Liver (tissue), 9 donors: ENCODE data around the gene KLHL14. TPM values are rescaled to one million over a fixed set of nuclear protein-coding genes. Genes with fewer than 3 reads are reported as not detected.

Experiments used
- DNase-seq: peaks from one replicate; pipeline ENCODE4 v3.0.0-alpha.2; 2017; ENCODE audit warnings: low spot score
- H3K27ac ChIP-seq, 2 donors: one replicate each; pipeline ENCODE4 v1.7.0; 2013; ENCODE audit warnings: inconsistent platforms in 2 of 2, low read length in 2 of 2, control low read depth in 1 of 2, low read depth in 1 of 2, mild to moderate bottlenecking in 1 of 2
- H3K27me3 ChIP-seq, 4 donors: one replicate each; pipeline versions ENCODE4 v1.6.1 to v1.7.0; 2013; ENCODE audit warnings: low read length in 3 of 4, inconsistent platforms in 1 of 4, mild to moderate bottlenecking in 1 of 4, moderate library complexity in 1 of 4; ENCODE audit not compliant: control insufficient read depth in 4 of 4, insufficient read depth in 4 of 4
- H3K36me3 ChIP-seq, 4 donors: one replicate each; pipeline versions ENCODE4 v1.6.1 to v1.7.0; 2013; ENCODE audit warnings: low read length in 3 of 4, mild to moderate bottlenecking in 3 of 4, low read depth in 1 of 4, moderate library complexity in 1 of 4; ENCODE audit not compliant: control insufficient read depth in 4 of 4, insufficient read depth in 3 of 4
- H3K4me1 ChIP-seq, 4 donors: one replicate each; pipeline versions ENCODE4 v1.6.1 to v1.7.0; 2013; ENCODE audit warnings: low read length in 3 of 4, mild to moderate bottlenecking in 3 of 4, moderate library complexity in 1 of 4; ENCODE audit not compliant: control insufficient read depth in 4 of 4, insufficient read depth in 4 of 4
- H3K4me3 ChIP-seq, 3 donors: one replicate each; pipeline versions ENCODE4 v1.6.1 to v1.7.0; 2013; ENCODE audit warnings: low read length in 3 of 3, control low read depth in 1 of 3, low read depth in 1 of 3, mild to moderate bottlenecking in 1 of 3
- H3K9ac ChIP-seq, 2 donors: one replicate each; pipeline ENCODE4 v1.7.0; 2013; ENCODE audit warnings: low read length in 2 of 2, mild to moderate bottlenecking in 2 of 2, moderate library complexity in 2 of 2, control low read depth in 1 of 2, low read depth in 1 of 2
- H3K9me3 ChIP-seq, 4 donors: one replicate each; pipeline versions ENCODE4 v1.6.1 to v1.7.0; 2013; ENCODE audit warnings: low read length in 3 of 4; ENCODE audit not compliant: control insufficient read depth in 4 of 4
- ATF3 ChIP-seq: IDR thresholded peaks from 2 replicates; pipeline ENCODE4 v1.6.1; 2016; ENCODE audit warnings: antibody characterized with exemption
- CTCF ChIP-seq: fragments of 150-350 bp; IDR thresholded peaks from 2 replicates; pipeline ENCODE4 v1.5.1; 2017; ENCODE audit warnings: improper control_type of control experiment, low read depth, low read length; ENCODE audit not compliant: missing input control
- EGR1 ChIP-seq, 2 donors: IDR thresholded peaks; 2 replicates each; pipeline ENCODE4 v1.6.1; 2016 to 2018; ENCODE audit warnings: antibody characterized with exemption in 2 of 2, low read depth in 2 of 2
- FOXA1 ChIP-seq: IDR thresholded peaks from 2 replicates; pipeline ENCODE4 v1.6.1; 2016; ENCODE audit warnings: antibody characterized with exemption
- FOXA2 ChIP-seq: IDR thresholded peaks from 2 replicates; pipeline ENCODE4 v1.6.1; 2016; ENCODE audit warnings: antibody characterized with exemption
- GABPA ChIP-seq, 2 donors: IDR thresholded peaks in 1 of 2; conservative IDR thresholded peaks in 1 of 2; 2 replicates each; pipeline ENCODE4 v1.6.1; 2016; ENCODE audit warnings: antibody characterized with exemption in 2 of 2, mild to moderate bottlenecking in 1 of 2, moderate library complexity in 1 of 2
- HNF4A ChIP-seq, 2 donors: conservative IDR thresholded peaks; 2 replicates each; pipeline ENCODE4 v1.6.1; 2016; ENCODE audit warnings: antibody characterized with exemption in 2 of 2, mild to moderate bottlenecking in 2 of 2
- HNF4G ChIP-seq: IDR thresholded peaks from 2 replicates; pipeline ENCODE4 v1.6.1; 2016; ENCODE audit warnings: antibody characterized with exemption
- JUND ChIP-seq, 2 donors: IDR thresholded peaks; 2 replicates each; pipeline ENCODE4 v1.6.1; 2016; ENCODE audit warnings: antibody characterized with exemption in 2 of 2
- MAX ChIP-seq: IDR thresholded peaks from 2 replicates; pipeline ENCODE4 v1.6.1; 2016; ENCODE audit warnings: antibody characterized with exemption
- NR2F2 ChIP-seq: IDR thresholded peaks from 2 replicates; pipeline ENCODE4 v1.6.1; 2016; ENCODE audit warnings: antibody characterized with exemption
- RAD21 ChIP-seq, 2 donors: IDR thresholded peaks; 2 replicates each; pipeline ENCODE4 v1.6.1; 2016; ENCODE audit warnings: antibody characterized with exemption in 2 of 2, mild to moderate bottlenecking in 2 of 2
- REST ChIP-seq: IDR thresholded peaks from 2 replicates; pipeline ENCODE4 v1.6.1; 2016; ENCODE audit warnings: antibody characterized with exemption, mild to moderate bottlenecking
- RXRA ChIP-seq, 2 donors: IDR thresholded peaks; 2 replicates each; pipeline ENCODE4 v1.6.1; 2017 to 2018; ENCODE audit warnings: antibody characterized with exemption in 2 of 2, mild to moderate bottlenecking in 1 of 2
- SP1 ChIP-seq: IDR thresholded peaks from 2 replicates; pipeline ENCODE4 v1.6.1; 2018; ENCODE audit warnings: antibody characterized with exemption, mild to moderate bottlenecking
- TAF1 ChIP-seq: conservative IDR thresholded peaks from 2 replicates; pipeline ENCODE4 v1.6.1; 2016; ENCODE audit warnings: antibody characterized with exemption, mild to moderate bottlenecking
- YY1 ChIP-seq: IDR thresholded peaks from 2 replicates; pipeline ENCODE4 v1.6.1; 2016; ENCODE audit warnings: antibody characterized with exemption, mild to moderate bottlenecking
- ZBTB33 ChIP-seq: IDR thresholded peaks from 2 replicates; pipeline ENCODE4 v1.6.1; 2016; ENCODE audit warnings: antibody characterized with exemption
- WGBS: extraction: QIAGEN DNeasy Blood & Tissue Kit; methylation state at CpG from one replicate; pipeline ENCODE4 v1.1.7; 2013; 5-methylcytosine and 5-hydroxymethylcytosine counted together
- polyA plus RNA-seq, 2 donors: library from polyadenylated mRNA; stranded (reverse) in 1 of 2; unstranded in 1 of 2; fragments of 200-250 nt in 1 of 2; fragments of >200 nt in 1 of 2; fragmentation: Nextera tagmentation in 1 of 2; extraction: Ambion mirVana in 1 of 2; gene quantifications; one replicate each; pipeline versions ENCODE4 v1.2.1 to v1.2.3, GENCODE V29; 2013 to 2015
- total RNA-seq, 2 donors: library from RNA; depleted of rRNA; stranded (reverse); fragments of >200 nt; gene quantifications; one replicate each; pipeline ENCODE4 v1.2.3, GENCODE V29; 2014
- donor health status: healthy.
- donor health status: healthy.
- donor health status: healthy.
- donor health status: healthy.
- donor health status: healthy.

The KLHL14 gene
- total and polyA plus RNA-seq, 4 donors, result 0.02 to 1.1 (median 0.15) TPM

- H3K9me3 ChIP-seq, result peaks cover 0 to 3% (median 0%) of the 10 kb centered on the region in 4 donors
- H3K27ac ChIP-seq, result no peak overlapping the region
- no peaks in the 10 kb centered on the region for H3K4me1 ChIP-seq
- WGBS, result 71% methylated on average over 8 of the region's 8 CpGs
- H3K27me3 ChIP-seq, result peaks cover 0 to 6% (median 0%) of the 10 kb centered on the region in 4 donors
- DNase-seq, result no peak
- H3K36me3 ChIP-seq, result no peaks in the 10 kb centered on the region
- H3K4me3 ChIP-seq, result no peak overlapping the region
- TF ChIP-seq SP1, result no peak
- no peak for TF ChIP-seq TAF1
- no peak for TF ChIP-seq RAD21 (IDR thresholded peaks at IDR 0.05)
- no peak for TF ChIP-seq FOXA2
- TF ChIP-seq ZBTB33, result no peak
- TF ChIP-seq JUND (IDR thresholded peaks at IDR 0.05), result no peak
- TF ChIP-seq FOXA1, result no peak
- TF ChIP-seq GABPA (IDR thresholded peaks at IDR 0.05 in 1 of 2, conservative IDR thresholded peaks at IDR 0.05 in 1 of 2), result no peak
- no peak for TF ChIP-seq HNF4G
- TF ChIP-seq RXRA (IDR thresholded peaks at IDR 0.05), result no peak
- no peak for TF ChIP-seq NR2F2
- TF ChIP-seq EGR1 (IDR thresholded peaks at IDR 0.05; ENCODE audit: low read depth in 2 of 2), result no peak
- no peak for TF ChIP-seq ATF3
- no peak for TF ChIP-seq MAX
- no peak for TF ChIP-seq REST
- TF ChIP-seq CTCF, result no peak
- no peak for TF ChIP-seq HNF4A (conservative IDR thresholded peaks at IDR 0.05)
- TF ChIP-seq YY1, result no peak
- no peak overlapping the region for H3K9ac ChIP-seq
These were observed 30.0 kb upstream of the KLHL14 start for GRCh38 chr18:32802591-32803451.
